HL-60 (cell line): ENCODE data around the gene CCND1.

Experiments used
- CTCF ChIP-seq: IDR thresholded peaks from one replicate; pipeline ENCODE4 v1.5.1; 2011; ENCODE audit warnings: low read length, control low read depth, inconsistent platforms; ENCODE audit not compliant: insufficient read depth
- GABPA ChIP-seq: IDR thresholded peaks from 2 replicates; pipeline ENCODE4 v1.6.1; 2012; ENCODE audit warnings: low read depth
- POLR2AphosphoS5 ChIP-seq: IDR thresholded peaks from 2 replicates; pipeline ENCODE4 v1.6.1; 2012; ENCODE audit warnings: low read depth
- REST ChIP-seq: IDR thresholded peaks from 2 replicates; pipeline ENCODE4 v1.6.1; 2012; ENCODE audit warnings: low read depth; ENCODE audit not compliant: insufficient replicate concordance

- no peak for TF ChIP-seq CTCF
- 0 out of 2 replicates have a peak, but pooled peaks have one; percentile 10 for TF ChIP-seq POLR2AphosphoS5
- TF ChIP-seq GABPA = no peak
- no peak for TF ChIP-seq REST
Measured at GRCh38 chr11:69642549-69642912, 1.6 kb downstream of the CCND1 start.
